ENCODE data around the gene ZNF331. TPM values are rescaled to one million over a fixed set of nuclear protein-coding genes. Genes with fewer than 3 reads are reported as not detected.

ZNF331 gene
- total RNA-seq, 8 experiments from 2014 or later, result 7.0 to 26.3 (median 13.4) TPM

DNA sequence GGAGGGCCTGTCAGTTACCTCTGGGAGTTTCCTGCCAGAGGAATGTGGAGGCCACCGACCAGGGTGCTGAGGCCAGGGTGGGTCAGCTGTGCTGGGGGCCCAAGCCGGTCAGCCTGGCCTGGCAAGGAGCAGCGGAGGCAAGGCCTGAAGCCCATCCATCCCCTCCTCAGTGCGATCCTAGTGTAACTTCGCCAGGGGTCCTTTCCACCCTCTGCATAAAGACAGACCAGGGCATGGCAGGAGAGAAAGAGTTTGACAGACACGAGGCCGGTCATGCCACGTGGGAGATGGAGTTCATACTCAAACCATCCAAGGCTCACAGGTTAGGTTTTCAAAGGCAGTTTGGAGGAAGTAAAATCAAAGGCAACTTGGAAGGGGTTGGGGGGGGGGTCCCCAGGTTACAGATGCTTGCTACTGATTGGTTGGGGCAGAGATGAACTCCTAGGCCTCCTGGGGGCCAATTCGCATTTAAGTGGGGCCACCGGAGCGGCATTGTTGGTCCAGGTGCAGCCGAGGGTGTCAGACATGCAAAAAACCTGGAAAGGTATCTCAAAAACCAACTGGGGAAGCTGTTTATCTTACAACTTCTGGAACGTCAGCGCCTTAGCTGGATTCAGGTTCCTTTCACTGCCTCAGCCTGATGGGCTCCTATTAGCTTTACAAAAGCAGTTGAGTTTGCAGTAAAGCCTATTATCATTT, 57.0 kb downstream of the ZNF331 start:
- Histone ChIP-seq H3K27ac (no peak overlapping the region), H3K4me3 (no peak overlapping the region), H3K4me1 (replicated peaks in 1 of 2) (no peaks in the 10 kb centered on the region)
- in situ Hi-C loops (cut with MboI; ENCODE audit: low pct_unique_long_range_greater_than_20kb in 2 of 9, low sequenced_read_pairs in 9 of 9, unreplicated experiment in 9 of 9), result no loop called here
- ATAC-seq (replicated peaks in 6 of 8), result no peak
- whole genome bisulfite sequencing, 10 experiments, result 0 to 51% (median 30%) methylated on average over 1 to 8 of the region's 14 CpGs; no CpG with 5 or more reads in 3 of the 10 experiments

DNA sequence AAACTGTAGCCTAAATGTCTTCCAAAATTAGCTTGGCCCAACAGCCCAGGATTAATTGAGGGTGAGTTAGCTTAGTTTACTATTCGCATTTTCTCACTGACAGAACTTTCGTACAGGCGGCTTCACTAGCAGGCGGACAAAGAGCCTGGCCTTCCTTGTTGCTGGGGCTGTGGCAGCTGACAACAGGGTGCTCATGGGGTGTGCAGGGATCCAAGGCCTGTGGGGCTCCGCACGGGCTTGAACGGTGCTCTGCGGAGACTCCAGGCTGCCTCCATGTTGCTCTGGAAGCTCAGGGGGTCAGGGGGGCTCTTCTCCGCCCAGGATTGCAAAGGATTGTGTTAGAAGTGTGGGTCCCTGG, 57.5 kb downstream of the ZNF331 start:
- in situ Hi-C loops (cut with MboI; ENCODE audit: low pct_unique_long_range_greater_than_20kb in 2 of 9, low sequenced_read_pairs in 9 of 9, unreplicated experiment in 9 of 9), result no loop called here
- Histone ChIP-seq H3K4me1 (replicated peaks in 1 of 2) (no peaks in the 10 kb centered on the region), H3K4me3 (no peak overlapping the region), H3K27ac (no peak overlapping the region)
- ATAC-seq (replicated peaks in 6 of 8), result peak in 1 of 8 experiments; percentile 9
- WGBS, 10 experiments, result 0 to 73% (median 57%) methylated on average over 4 to 7 of the region's 9 CpGs; no CpG with 5 or more reads in 7 of the 10 experiments

DNA sequence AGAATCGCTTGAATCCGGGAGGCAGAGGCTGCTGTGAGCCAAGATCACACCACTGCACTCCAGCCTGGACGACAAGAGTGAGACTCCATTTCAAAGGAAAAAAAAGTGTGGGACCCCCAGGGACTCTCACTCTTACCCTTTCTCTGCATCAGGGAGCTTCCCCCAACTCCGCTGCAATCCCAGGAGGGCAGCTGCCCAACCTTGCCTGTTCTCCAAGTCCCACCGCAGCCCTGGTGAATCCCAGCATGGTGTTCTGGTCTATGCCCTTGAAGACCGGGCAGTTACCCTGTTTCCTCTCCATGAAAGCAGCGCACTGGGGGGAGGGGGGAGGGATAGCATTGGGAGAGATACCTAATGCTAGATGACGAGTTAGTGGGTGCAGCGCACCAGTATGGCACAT, 58.1 kb downstream of the ZNF331 start:
- in situ Hi-C loops (cut with MboI; ENCODE audit: low pct_unique_long_range_greater_than_20kb in 2 of 9, low sequenced_read_pairs in 9 of 9, unreplicated experiment in 9 of 9), result no loop called here
- no peak overlapping the region for H3K27ac ChIP-seq
- H3K4me3 ChIP-seq, result no peak overlapping the region
- H3K4me1 ChIP-seq (replicated peaks in 1 of 2), result no peaks in the 10 kb centered on the region
- 0 to 100% (median 61%) methylated on average over 1 to 4 of the region's 9 CpGs; no CpG with 5 or more reads in 3 of the 10 experiments for WGBS, 10 experiments
- no peak for ATAC-seq (replicated peaks in 6 of 8)

DNA sequence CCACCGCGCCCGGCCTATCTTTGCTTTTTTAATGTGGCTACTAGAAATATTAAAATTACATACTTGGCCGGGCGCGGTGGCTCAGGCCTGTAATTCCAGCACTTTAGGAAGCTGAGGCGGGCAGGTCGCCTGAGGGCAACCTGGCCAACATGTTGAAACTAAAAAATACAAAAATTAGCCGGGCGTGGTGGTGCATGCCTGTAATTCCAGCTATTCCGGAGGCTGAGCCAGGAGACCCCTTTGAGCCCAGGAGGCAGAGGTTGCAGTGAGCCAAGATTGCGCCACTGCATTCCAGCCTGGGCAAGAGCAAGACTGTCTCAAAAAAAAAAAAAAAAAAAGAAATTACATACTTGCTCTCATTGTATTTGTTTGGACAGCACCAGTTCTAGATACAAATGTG, 59.1 kb downstream of the ZNF331 start:
- ATAC-seq (replicated peaks in 6 of 8), result no peak
- no peak overlapping the region for H3K4me3 ChIP-seq
- 40 to 100% (median 97%) methylated on average over 2 to 11 of the region's 12 CpGs; no CpG with 5 or more reads in 4 of the 10 experiments for WGBS, 10 experiments
- H3K27ac ChIP-seq, result no peak overlapping the region
- in situ Hi-C loops (cut with MboI; ENCODE audit: low pct_unique_long_range_greater_than_20kb in 2 of 9, low sequenced_read_pairs in 9 of 9, unreplicated experiment in 9 of 9), result no loop called here
- no peaks in the 10 kb centered on the region for H3K4me1 ChIP-seq (replicated peaks in 1 of 2)

DNA sequence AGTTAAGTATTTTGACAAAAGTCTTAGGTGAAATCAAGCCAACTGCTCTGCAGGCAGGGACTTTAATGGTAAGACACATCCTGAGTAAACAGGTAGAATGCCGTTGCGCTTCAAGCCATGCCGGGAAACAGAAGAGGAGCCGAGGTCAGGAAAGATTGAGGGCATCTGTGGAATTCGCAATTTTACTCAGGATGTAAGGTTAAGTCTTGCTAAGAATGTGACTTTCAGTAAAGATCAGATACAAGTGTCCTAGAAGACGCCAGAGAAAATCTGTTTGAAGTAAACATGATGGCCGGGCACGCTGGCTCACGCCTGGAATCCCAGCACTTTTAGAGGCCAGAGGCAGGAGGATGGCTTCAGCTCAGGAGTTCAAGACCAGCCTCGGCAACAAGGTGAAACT, 60.4 kb downstream of the ZNF331 start:
- in situ Hi-C loops (cut with MboI; ENCODE audit: low pct_unique_long_range_greater_than_20kb in 2 of 9, low sequenced_read_pairs in 9 of 9, unreplicated experiment in 9 of 9), result no loop called here
- H3K4me3 ChIP-seq, result no peak overlapping the region
- no peak overlapping the region for H3K27ac ChIP-seq
- H3K4me1 ChIP-seq (replicated peaks in 1 of 2), result no peaks in the 10 kb centered on the region
- WGBS, 10 experiments, result 14 to 100% (median 81%) methylated on average over 2 to 10 of the region's 10 CpGs
- no peak for ATAC-seq (replicated peaks in 6 of 8)

DNA sequence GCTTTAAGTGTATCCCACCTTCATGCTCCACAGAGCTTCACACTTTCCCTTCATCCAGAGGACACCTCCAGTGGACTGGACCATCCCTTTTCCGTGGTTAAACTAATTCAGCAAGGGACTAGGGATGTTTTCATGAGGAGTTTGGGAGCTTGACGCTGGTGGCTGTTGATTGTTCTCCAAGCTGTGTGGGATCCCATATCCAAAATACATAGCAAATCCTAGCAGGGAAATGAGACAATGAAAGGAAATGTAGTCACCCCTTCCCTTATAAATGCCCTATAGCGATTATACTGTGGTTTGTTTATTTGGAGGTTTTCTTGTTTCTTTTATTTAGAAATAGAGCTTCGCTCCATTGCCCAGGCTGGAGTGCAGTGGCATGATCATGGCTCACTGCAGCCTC, 62.3 kb downstream of the ZNF331 start:
- no peak overlapping the region for H3K4me3 ChIP-seq
- in situ Hi-C loops (cut with MboI; ENCODE audit: low pct_unique_long_range_greater_than_20kb in 2 of 9, low sequenced_read_pairs in 9 of 9, unreplicated experiment in 9 of 9), result no loop called here
- WGBS, 10 experiments, result 0 to 100% (median 77%) methylated on average over 1 to 4 of the region's 4 CpGs; no CpG with 5 or more reads in 1 of the 10 experiments
- H3K27ac ChIP-seq, result no peak overlapping the region
- no peak for ATAC-seq (replicated peaks in 6 of 8)
- H3K4me1 ChIP-seq (replicated peaks in 1 of 2), result no peaks in the 10 kb centered on the region

DNA sequence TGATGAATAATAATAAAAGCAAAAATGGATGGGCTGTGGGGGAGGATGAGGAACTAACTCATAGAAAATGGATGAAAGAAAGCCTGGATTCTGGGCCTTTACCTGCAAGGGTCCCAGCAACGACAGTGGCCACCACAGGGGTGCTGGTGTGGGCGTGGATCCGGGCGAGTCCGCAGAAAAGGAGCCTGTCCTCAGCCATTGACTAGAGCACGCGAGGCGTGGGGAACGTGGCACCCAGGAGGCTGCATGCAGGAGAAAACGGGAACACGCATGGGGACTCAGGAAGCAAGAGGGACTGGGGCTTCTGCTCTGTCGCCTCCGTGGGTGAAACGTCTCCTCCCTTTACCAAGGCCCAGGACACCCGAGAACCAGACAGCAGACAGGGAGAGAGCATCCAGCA, 68.1 kb downstream of the ZNF331 start:
- H3K4me1 ChIP-seq (replicated peaks in 1 of 2), result no peaks in the 10 kb centered on the region
- 44 to 89% (median 75%) methylated on average over 3 to 15 of the region's 15 CpGs; no CpG with 5 or more reads in 4 of the 10 experiments for WGBS, 10 experiments
- no peak for ATAC-seq (replicated peaks in 6 of 8)
- no peak overlapping the region for H3K4me3 ChIP-seq
- in situ Hi-C loops (cut with MboI; ENCODE audit: low pct_unique_long_range_greater_than_20kb in 2 of 9, low sequenced_read_pairs in 9 of 9, unreplicated experiment in 9 of 9), result no loop called here
- H3K27ac ChIP-seq, result no peak overlapping the region

DNA sequence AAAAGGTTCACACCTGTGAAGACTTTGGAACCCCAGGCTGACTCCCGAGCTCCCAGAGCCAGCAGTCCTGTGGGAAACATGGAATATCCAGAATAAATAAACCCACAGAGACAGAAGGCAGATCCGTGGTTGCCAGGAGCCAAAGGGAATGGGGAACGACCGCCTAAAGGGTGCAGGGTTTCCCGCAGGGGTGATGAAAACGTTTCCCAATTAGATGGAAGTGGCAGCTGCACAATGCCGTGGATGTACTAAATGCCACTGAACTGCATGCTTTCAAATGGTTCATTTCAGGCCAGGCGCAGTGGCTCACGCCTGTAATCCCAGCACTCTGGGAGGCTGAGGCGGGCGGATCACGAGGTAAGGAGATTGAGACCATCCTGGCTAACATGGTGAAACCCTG, 70.4 kb downstream of the ZNF331 start:
- no peak for ATAC-seq (replicated peaks in 6 of 8)
- H3K4me1 ChIP-seq (replicated peaks in 1 of 2), result no peaks in the 10 kb centered on the region
- in situ Hi-C loops (cut with MboI; ENCODE audit: low pct_unique_long_range_greater_than_20kb in 2 of 9, low sequenced_read_pairs in 9 of 9, unreplicated experiment in 9 of 9), result no loop called here
- WGBS, 10 experiments, result 0 to 100% (median 77%) methylated on average over 1 to 4 of the region's 12 CpGs; no CpG with 5 or more reads in 3 of the 10 experiments
- no peak overlapping the region for H3K4me3 ChIP-seq
- H3K27ac ChIP-seq, result no peak overlapping the region

DNA sequence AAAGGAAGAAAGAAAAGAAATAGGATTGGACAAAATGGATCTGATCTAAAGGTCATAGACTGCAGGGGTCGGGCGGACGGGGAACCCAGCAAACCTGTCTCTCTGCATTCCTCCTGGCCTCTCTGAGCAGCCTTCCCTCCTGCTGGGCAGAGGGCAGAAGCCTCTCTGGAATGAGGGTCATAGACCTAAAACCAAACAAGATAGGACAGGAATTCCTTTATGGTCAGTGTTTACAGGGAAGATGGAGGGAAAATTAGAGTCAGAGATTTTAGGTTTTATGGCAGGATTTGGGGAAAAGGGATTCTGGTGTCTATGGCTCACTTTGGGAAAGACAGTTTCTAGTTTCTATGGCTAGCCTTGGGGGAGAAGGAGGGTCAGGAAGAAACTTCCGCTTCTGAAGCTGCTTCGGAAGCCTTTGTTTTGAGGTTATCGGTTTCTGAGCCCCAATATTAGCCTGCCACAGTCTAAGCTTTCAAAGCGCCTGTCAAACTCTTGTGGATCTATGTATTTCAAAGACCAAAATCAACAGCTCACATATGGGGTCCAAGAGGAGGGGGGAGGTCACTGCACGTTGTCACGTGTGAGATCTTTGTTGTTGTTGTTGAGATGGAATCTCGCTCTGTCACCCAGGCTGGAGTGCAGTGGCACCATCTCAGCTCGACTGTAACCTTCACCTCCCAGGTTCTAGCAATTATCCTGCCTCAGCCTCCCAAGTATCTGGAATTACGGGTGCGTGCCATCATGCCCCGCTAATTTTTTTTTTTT, 75.0 kb downstream of the ZNF331 start:
- 20 to 89% (median 81%) methylated on average over 2 to 12 of the region's 14 CpGs for WGBS, 10 experiments
- Histone ChIP-seq H3K27ac (no peak overlapping the region), H3K4me1 (replicated peaks in 1 of 2) (no peaks in the 10 kb centered on the region), H3K4me3 (no peak overlapping the region)
- in situ Hi-C loops (cut with MboI; ENCODE audit: low pct_unique_long_range_greater_than_20kb in 2 of 9, low sequenced_read_pairs in 9 of 9, unreplicated experiment in 9 of 9), result no loop called here
- ATAC-seq (replicated peaks in 6 of 8), result no peak

DNA sequence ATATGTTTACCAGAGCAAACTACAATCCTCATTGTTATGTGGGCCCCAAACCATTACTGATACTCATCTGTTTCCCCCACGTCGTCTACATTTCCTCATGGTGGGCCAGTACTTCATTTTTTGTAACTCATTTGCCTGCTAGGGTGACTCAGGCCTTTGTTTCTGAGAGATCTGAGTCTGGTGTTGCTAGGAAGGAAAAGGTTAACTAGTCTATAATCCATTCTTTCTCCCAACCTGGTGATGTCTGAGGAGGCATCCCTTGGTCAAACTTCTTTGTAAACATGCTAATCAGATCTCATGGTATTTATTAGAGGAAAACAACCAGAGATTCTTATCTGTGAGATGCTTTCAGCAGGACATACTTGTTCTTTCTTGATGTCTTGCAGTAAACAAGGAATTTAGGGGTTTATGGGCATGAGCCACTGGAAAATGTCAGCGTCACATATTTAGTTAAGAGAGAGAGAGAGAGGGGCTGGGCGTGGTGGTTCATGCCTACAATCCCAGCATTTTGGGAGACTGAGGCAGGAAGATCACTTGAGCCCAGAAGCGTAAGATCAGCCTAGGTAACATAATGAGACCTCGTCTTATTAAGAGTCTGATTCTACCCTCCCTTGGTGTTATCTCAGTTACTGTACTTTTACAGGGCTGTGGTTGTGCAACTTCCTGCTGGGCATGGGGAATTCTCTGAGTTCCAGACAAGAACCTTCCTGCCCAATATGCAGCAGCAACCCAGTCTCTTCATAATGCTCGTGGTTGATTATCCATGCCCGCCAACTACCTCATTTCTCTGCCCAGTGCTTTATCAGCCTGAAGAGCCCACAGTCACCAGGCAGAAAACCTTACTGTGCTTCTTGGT, 84.2 kb downstream of the ZNF331 start:
- WGBS, 10 experiments, result 0 to 93% (median 62%) methylated on average over 2 to 7 of the region's 8 CpGs; no CpG with 5 or more reads in 1 of the 10 experiments
- H3K4me1 ChIP-seq (replicated peaks in 1 of 2), result no peaks in the 10 kb centered on the region
- ATAC-seq (replicated peaks in 6 of 8), result no peak
- in situ Hi-C loops (cut with MboI; ENCODE audit: low pct_unique_long_range_greater_than_20kb in 2 of 9, low sequenced_read_pairs in 9 of 9, unreplicated experiment in 9 of 9), result no loop called here
- H3K4me3 ChIP-seq, result no peak overlapping the region
- H3K27ac ChIP-seq, result no peak overlapping the region

DNA sequence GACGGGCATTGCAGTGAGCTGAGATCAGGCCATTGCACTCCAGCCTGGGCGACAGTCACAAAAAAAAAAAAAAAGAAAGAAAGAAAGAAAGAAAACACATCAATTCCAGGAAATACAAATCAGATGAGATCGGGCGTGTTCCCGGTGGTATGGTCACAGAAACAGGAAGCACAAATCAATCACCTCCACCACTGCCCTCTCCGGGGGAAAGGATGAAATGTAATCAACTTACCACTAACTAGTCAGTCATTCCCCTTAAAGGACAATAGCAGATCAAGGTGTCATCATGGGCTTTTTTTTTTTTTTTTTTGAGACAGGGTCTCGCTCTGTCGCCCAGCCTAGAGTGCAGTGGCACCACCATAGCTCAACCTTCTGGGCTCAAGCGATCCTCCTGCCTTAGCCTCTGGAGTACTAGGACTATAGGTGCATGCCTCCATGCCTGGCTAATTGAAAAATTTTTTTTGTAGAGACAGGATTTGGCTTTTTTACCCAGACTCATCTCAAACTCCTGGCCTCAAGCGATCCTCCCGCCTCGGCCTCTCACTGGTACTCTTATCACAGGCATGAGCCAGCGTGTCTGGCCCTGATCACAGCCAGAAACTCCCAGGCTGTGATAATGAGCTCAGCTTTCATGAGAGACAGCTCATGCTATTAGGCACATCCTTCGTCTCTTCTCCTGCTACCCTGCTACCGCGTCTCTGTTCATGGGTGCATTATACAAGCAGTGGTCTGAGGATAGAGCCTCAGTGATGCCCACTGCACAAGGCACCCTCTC, 87.0 kb downstream of the ZNF331 start:
- WGBS, 10 experiments, result 9 to 100% (median 89%) methylated on average over 1 to 12 of the region's 16 CpGs; no CpG with 5 or more reads in 3 of the 10 experiments
- in situ Hi-C loops (cut with MboI; ENCODE audit: low pct_unique_long_range_greater_than_20kb in 2 of 9, low sequenced_read_pairs in 9 of 9, unreplicated experiment in 9 of 9), result no loop called here
- ATAC-seq (replicated peaks in 6 of 8), result no peak
- no peaks in the 10 kb centered on the region for H3K4me1 ChIP-seq (replicated peaks in 1 of 2)
- no peak overlapping the region for H3K27ac ChIP-seq
- no peak overlapping the region for H3K4me3 ChIP-seq

DNA sequence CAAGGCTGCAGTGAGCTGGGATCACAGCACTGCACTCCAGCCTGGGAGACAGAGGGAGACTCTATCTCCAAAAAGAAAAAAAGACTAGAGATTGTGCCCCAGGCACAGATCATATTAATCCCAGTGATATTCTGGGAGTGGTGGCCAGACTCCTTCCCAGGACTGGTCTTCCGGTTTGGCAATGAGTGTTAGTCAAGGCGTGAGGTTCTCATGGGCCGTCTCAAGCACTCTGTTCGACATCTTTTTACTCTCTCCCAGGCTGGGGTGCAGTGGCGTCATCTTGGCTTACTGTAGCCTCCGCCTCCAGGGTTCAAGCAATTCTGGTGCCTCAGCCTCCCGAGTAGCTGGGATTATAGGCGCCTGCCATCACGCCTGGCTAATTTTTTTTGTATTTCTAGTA, 88.5 kb downstream of the ZNF331 start:
- H3K4me3 ChIP-seq, result no peak overlapping the region
- in situ Hi-C loops (cut with MboI; ENCODE audit: low pct_unique_long_range_greater_than_20kb in 2 of 9, low sequenced_read_pairs in 9 of 9, unreplicated experiment in 9 of 9), result no loop called here
- 40 to 90% (median 68%) methylated on average over 1 to 6 of the region's 9 CpGs; no CpG with 5 or more reads in 4 of the 10 experiments for WGBS, 10 experiments
- H3K4me1 ChIP-seq (replicated peaks in 1 of 2), result no peaks in the 10 kb centered on the region
- ATAC-seq (replicated peaks in 6 of 8), result no peak
- no peak overlapping the region for H3K27ac ChIP-seq

Data from motor neuron (in vitro differentiated cells).